K562 treated with DMSO at 1 percent for 4 hours (cell line): ENCODE measurements around the gene XYLT2. TPM values are rescaled to one million over a fixed set of nuclear protein-coding genes. Genes with fewer than 3 reads are reported as not detected.

Experiments used
- total RNA-seq: library from RNA; unstranded; fragments of 300-600 nt; gene quantifications from 2 replicates; pipeline ENCODE4 v1.2.3, GENCODE V29; 2022; ENCODE audit not compliant: insufficient read depth

XYLT2 gene
- 7.5 and 7.7 TPM in 2 replicates for total RNA-seq

DNA sequence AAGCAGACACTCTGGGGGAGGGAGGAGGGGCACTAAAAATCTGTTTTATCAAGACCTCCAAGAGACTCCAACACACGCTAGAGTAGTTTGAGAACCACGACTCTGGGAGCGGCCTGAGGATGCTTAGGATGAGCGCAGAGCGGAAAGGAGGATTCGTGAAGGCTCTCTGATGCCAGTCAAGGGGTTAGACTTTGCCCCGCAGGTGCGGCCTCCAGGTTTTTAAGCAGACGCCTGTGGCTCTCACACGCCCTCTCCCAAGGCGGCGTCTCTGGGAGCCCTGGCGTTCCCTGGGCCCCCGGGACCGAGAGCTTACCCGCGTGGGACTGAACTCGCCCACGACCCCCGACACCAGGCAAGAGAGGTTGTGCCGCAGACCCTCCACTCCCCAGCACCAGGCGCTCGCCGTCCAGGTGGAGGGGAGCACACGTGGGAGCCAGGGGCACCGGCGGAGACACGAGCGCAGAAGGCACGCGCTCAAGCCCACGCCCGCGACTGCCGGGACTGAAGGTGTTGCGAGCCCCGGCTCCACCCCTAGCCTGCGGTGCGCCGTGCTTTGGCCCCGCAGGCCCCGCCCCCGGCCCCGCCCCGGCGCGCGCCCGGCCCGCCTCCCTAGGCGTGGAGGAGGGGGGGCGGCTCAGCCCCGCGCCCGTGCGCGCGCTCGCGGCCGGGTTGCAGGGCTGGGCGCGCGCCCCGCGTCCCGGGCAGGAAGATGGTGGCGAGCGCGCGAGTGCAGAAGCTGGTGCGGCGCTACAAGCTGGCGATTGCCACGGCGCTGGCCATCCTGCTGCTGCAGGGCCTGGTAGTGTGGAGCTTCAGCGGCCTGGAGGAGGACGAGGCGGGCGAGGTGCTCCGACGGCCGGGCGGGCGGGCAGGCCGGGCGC lies at the start of gene XYLT2:
XYLT2 (plus strand) TSS at position 695 of the 881 bp plus-strand sequence; CDS start at position 710, 15 bp downstream.

DNA sequence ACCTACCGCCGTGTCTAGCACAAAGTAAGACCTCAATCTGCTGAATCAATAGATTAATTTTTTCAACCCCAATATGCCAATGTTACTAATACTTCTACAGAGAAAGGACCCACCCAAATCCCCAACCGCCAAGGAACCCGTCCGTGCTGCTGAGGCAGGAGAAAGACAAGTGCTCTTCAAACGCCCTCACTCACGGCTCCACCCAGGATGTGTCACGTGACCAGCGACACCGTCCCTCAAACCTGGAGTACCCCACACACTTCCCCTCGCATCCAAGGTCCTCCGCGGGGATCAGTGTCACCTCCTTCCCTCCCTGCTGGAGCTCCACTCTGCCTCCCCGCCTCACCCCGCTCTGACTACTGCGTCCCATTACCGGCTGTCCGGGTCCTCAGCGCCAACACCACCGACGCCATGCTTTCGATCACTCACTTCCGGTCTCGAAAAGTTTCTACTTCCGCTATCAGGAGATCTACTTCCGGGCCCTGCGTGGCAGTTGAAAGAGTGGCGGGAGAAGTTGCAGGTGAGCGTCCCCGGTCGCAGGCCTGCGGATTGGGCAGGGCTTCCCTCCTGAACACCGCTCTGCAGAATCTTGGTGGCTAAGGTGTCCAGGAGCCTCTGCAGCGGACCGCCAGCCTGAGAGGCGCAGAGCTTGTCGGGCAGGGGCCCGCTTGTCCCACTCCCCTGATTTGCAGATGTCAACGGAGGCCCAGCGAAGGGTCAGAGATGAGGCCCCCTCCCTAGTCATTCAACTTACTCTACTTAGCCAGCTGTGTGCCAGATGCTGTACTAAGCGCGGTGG lies 27.0 kb downstream of the XYLT2 start, which contains the start of the genes EME1 and MRPL27:
EME1 (plus strand) TSS at position 472 of the 799 bp plus-strand sequence. CDS start 1,980 bp downstream, outside the sequence.
MRPL27 (minus strand) TSS at position 427 of the 799 bp plus-strand sequence; CDS start at position 413, 14 bp downstream.

DNA sequence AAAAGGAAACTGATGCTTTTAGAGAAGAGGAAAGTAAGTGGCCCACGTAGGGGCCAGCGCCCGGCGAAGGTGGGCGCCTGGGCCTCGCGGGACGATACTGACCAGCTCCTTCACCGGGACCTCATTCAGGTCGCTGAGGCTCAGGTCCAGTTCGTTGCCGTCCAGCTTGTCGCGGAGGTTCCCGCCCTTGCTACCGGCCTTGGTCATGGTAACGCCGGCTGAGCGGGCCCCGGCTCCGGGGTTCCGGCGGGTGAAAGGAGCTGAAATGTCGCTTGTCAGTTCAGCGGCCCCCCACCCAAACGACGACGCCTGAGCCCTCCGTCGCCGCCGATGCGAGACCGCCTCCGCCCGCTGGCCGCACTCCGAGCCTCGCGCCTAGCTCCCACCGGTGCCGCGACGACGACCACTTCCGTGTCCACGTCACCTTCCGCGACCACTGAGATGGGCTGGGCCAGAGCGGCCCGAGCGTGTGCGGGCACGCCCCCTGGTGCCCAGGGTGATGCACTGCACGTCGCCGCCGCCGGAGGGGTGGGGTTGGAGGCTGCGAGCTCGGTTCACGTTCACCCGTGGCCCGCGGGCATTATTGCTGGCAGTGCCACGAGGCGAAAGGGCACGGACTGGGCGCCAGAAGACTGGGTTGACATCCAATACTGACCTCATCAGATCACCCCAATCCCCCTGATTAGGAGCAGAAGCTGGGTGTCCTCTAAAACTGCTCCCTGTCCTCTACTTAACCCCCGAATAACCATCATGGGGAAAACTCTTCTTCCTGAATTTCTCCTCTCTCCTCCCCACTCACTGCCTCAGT lies 51.4 kb downstream of the XYLT2 start, which contains the start of gene LRRC59:
LRRC59 (minus strand) TSS at position 413 of the 808 bp plus-strand sequence; CDS start at position 207, 206 bp downstream.

Other genes starting within 250 kb of the XYLT2 start
- gene SAMD14, start 216.0 kb upstream of the XYLT2 start, total RNA-seq: 0.29 TPM in 1 of 2 replicates, not detected in the other
- 21.4 and 26.4 TPM in 2 replicates for gene PPP1R9B, start 195.4 kb upstream of the XYLT2 start, total RNA-seq
- not detected in 2 replicates for gene SGCA, start 180.1 kb upstream of the XYLT2 start, total RNA-seq
- 0.63 and 0.67 TPM in 2 replicates for gene COL1A1, start 144.5 kb upstream of the XYLT2 start, total RNA-seq
- gene TMEM92, start 71.7 kb upstream of the XYLT2 start, total RNA-seq: 1.3 TPM in 1 of 2 replicates, not detected in the other
- gene MRPL27, start 27.1 kb downstream of the XYLT2 start, total RNA-seq: 55.0 and 62.6 TPM in 2 replicates
- 12.6 and 13.4 TPM in 2 replicates for gene EME1, start 27.1 kb downstream of the XYLT2 start, total RNA-seq
- 188 TPM in 2 replicates for gene LRRC59, start 51.4 kb downstream of the XYLT2 start, total RNA-seq
- gene ACSF2, start 80.1 kb downstream of the XYLT2 start, total RNA-seq: 20.7 and 28.9 TPM in 2 replicates
- gene CHAD, start 122.8 kb downstream of the XYLT2 start, total RNA-seq: 0.38 TPM in 1 of 2 replicates, not detected in the other
- gene RSAD1, start 132.7 kb downstream of the XYLT2 start, total RNA-seq: 18.4 and 21.4 TPM in 2 replicates
- gene MYCBPAP, start 162.3 kb downstream of the XYLT2 start, total RNA-seq: not detected in 2 replicates
- gene EPN3, start 186.6 kb downstream of the XYLT2 start, total RNA-seq: not detected in 2 replicates
- gene SPATA20, start 201.0 kb downstream of the XYLT2 start, total RNA-seq: 2.9 and 4.8 TPM in 2 replicates
- not detected in 2 replicates for gene CACNA1G, start 214.6 kb downstream of the XYLT2 start, total RNA-seq